ENCODE data around the gene RCN1.
"Not testable (repeated sequence)": the region's sequence is repeated elsewhere in the genome, so short reads cannot be mapped to it uniquely, and the experiment has no call there.

Gene RCN1

DNA sequence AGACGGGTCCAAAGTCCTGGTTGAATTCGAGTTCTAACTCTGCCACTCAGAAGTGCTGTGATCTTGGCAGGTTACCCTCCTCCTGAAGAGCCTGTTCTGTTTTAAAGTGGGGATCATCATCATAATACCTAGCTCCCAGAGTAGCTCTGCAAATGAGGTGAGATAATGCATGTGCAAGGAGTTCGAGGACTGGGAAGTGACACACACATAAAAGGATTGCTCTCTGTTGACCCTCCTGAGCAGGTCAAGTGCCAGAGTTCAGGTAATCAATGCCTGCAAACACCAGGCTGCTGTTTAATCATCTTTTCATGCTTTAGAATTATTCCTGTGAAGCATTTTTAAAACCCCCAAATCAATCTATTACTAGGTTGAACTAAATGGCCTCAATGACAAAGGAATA lies 19.9 kb downstream of the RCN1 start:
- TF ChIP-seq POLR2A (IDR thresholded peaks at IDR 0.05; ENCODE audit: low read length) (no peak), GATA1 (IDR thresholded peaks at IDR 0.05; ENCODE audit: low read depth, low read length) (no peak)
- DNase-seq = no peak

- TF ChIP-seq GATA1 (IDR thresholded peaks at IDR 0.05; ENCODE audit: low read depth, low read length) (no peak), POLR2A (IDR thresholded peaks at IDR 0.05; ENCODE audit: low read length) (no peak)
- DNase-seq = no peak
These were observed 22.5 kb downstream of the RCN1 start for GRCh38 chr11:32113200-32113919.

DNA sequence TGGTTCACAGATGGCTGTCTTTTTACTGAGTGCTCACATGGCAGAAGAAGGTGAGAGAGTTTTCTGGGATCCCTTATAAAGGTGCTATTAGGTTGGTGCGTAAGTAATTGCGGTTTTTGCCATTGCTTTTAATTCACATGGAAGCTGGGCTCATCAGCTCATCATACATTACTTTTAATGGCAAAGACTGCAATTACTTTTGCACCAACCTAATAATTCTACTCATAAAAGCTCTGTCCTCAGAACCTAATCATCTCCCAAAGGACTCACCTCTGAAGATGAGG lies 23.0 kb downstream of the RCN1 start:
- no peak for DNase-seq
- TF ChIP-seq GATA1 (IDR thresholded peaks at IDR 0.05; ENCODE audit: low read depth, low read length) (no peak), POLR2A (IDR thresholded peaks at IDR 0.05; ENCODE audit: low read length) (no peak)

DNA sequence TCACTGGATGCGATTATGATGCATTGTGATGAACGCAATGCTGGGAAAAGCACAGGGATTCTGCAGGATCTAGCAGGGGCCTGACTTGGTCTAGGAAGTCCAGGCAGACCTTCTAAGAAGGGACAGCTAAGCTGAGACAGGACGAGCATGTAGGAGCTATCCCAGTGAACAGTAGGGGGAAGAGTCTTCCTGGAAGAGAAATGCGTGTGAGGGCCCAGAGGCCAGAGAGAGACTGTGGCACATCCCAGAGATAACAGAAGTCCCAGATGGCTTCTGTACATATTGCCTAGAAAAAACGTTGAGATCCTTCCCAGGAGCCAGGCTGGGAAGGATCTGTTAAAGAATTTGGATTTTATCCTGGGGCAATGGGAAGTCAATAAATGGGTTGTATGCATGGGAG lies 24.6 kb downstream of the RCN1 start:
- TF ChIP-seq POLR2A (IDR thresholded peaks at IDR 0.05; ENCODE audit: low read length) = no peak
- TF ChIP-seq GATA1 (IDR thresholded peaks at IDR 0.05; ENCODE audit: low read depth, low read length) = no peak
- no peak for DNase-seq

GRCh38 chr11:32116668-32117067 lies 25.8 kb downstream of the RCN1 start:
- DNase-seq = no peak
- TF ChIP-seq GATA1 (IDR thresholded peaks at IDR 0.05; ENCODE audit: low read depth, low read length) = no peak
- no peak for TF ChIP-seq POLR2A (IDR thresholded peaks at IDR 0.05; ENCODE audit: low read length)

- DNase-seq = no peak
- no peak for TF ChIP-seq POLR2A (IDR thresholded peaks at IDR 0.05; ENCODE audit: low read length)
- TF ChIP-seq GATA1 (IDR thresholded peaks at IDR 0.05; ENCODE audit: low read depth, low read length) = no peak
These were observed 27.4 kb downstream of the RCN1 start for GRCh38 chr11:32118025-32118974.

GRCh38 chr11:32119139-32119538 lies 28.3 kb downstream of the RCN1 start:
- DNase-seq = not testable (repeated sequence)

GRCh38 chr11:32121012-32121411 lies 30.1 kb downstream of the RCN1 start:
- DNase-seq = no peak
- TF ChIP-seq POLR2A (IDR thresholded peaks at IDR 0.05; ENCODE audit: low read length) (no peak), GATA1 (IDR thresholded peaks at IDR 0.05; ENCODE audit: low read depth, low read length) (no peak)

DNA sequence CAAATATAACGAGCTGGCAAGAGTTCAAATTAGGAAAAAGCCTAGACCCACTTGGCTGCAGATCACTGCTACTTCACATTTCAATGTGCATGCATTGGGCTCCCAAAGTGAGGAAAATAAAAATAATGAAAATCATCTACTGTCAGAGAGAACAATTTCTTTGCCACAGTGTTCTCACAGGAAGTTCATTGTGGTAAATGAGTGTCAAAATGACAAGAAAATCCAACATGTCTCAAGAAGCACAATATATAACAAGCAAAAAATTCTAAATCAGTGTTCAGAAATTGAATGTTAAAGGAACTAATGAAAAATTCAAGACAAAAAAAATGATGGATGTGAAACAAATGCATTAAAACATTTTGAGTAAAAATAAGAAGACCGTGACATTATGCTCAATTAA lies 31.3 kb downstream of the RCN1 start:
- DNase-seq = no peak
- TF ChIP-seq GATA1 (IDR thresholded peaks at IDR 0.05; ENCODE audit: low read depth, low read length) (no peak), POLR2A (IDR thresholded peaks at IDR 0.05; ENCODE audit: low read length) (no peak)

DNA sequence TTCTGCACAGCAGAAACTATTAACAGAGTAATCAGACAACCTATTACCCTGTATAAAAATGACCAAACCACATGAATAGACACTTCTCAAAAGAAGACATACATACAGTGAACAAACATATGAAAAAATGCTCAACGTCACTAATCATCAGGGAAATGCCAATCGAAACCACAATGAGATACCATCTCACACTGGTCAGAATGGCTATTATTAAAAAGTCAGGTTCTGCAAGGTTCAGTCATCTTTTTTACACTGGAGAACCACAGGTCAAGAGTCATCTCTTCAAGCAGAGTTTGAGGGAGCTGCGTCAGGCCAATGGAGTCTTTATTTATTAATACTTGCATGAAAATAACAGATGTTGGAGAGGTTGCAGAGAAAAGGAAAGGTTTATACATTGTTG lies 40.4 kb downstream of the RCN1 start:
- no peak for DNase-seq
- no peak for TF ChIP-seq GATA1 (IDR thresholded peaks at IDR 0.05; ENCODE audit: low read depth, low read length)
- no peak for TF ChIP-seq POLR2A (IDR thresholded peaks at IDR 0.05; ENCODE audit: low read length)

GRCh38 chr11:32136657-32137056 lies 45.8 kb downstream of the RCN1 start:
- TF ChIP-seq POLR2A (IDR thresholded peaks at IDR 0.05; ENCODE audit: low read length) (no peak), GATA1 (IDR thresholded peaks at IDR 0.05; ENCODE audit: low read depth, low read length) (no peak)
- no peak for DNase-seq

DNA sequence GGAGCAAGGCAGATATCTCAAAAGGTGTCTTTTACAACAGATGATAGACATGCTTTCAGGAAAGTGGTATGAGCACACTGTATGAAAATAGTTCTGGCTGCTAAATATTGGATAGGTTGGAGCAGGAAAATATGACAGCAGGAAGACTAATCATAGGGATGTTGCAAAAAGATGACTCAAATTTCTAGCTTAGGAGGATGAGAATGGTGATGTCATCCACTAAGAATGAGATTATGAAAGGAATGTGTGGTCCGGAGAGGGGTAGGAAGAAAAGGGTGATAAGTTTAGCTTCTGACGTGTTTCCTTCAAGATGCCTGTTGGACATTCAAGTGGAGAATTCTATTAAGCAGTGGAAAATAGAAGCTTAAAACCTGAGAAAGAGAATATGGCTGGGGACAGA lies 46.4 kb downstream of the RCN1 start:
- DNase-seq = no peak
- TF ChIP-seq POLR2A (IDR thresholded peaks at IDR 0.05; ENCODE audit: low read length) = no peak
- TF ChIP-seq GATA1 (IDR thresholded peaks at IDR 0.05; ENCODE audit: low read depth, low read length) = no peak

- TF ChIP-seq POLR2A (IDR thresholded peaks at IDR 0.05; ENCODE audit: low read length) (no peak), GATA1 (IDR thresholded peaks at IDR 0.05; ENCODE audit: low read depth, low read length) (no peak)
- no peak for DNase-seq
These were observed 47.0 kb downstream of the RCN1 start for GRCh38 chr11:32137869-32138268.

DNA sequence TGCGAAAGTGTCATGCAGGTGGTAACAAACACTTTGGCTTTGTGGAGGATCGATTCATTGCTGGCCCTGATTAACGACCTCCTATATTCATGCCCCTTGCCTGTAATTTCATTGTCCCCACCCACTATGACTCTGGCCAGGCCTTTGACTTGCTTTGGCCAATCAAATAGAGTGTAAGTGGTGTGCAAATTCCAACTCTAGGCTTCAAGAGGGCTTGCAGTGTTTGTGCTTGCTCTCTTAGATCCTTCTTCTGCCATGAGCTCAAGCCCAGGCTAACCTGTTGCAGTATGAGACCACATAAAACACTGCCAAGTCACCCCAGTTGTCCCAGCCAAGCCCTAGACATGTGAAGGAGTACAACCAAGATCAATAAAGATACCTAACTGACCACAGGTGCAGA lies 48.0 kb downstream of the RCN1 start:
- TF ChIP-seq POLR2A (IDR thresholded peaks at IDR 0.05; ENCODE audit: low read length) (no peak), GATA1 (IDR thresholded peaks at IDR 0.05; ENCODE audit: low read depth, low read length) (no peak)

More for the DNA sequence above, 48.0 kb downstream of the RCN1 start:
- DNase-seq = no peak

All from erythroblast (primary cell).